Fibroblast of skin of left quadriceps (primary cell): Measurements from ENCODE around the gene UNC5B.
"Not testable (repeated sequence)": the region's sequence is repeated elsewhere in the genome, so short reads cannot be mapped to it uniquely, and the experiment has no call there.

ENCODE experiments used
- DNase-seq, 2 experiments: peaks; one replicate each; pipeline ENCODE4 v3.0.0-alpha.2; 2013; ENCODE audit warnings: low read depth in 2 of 2

UNC5B gene

DNA sequence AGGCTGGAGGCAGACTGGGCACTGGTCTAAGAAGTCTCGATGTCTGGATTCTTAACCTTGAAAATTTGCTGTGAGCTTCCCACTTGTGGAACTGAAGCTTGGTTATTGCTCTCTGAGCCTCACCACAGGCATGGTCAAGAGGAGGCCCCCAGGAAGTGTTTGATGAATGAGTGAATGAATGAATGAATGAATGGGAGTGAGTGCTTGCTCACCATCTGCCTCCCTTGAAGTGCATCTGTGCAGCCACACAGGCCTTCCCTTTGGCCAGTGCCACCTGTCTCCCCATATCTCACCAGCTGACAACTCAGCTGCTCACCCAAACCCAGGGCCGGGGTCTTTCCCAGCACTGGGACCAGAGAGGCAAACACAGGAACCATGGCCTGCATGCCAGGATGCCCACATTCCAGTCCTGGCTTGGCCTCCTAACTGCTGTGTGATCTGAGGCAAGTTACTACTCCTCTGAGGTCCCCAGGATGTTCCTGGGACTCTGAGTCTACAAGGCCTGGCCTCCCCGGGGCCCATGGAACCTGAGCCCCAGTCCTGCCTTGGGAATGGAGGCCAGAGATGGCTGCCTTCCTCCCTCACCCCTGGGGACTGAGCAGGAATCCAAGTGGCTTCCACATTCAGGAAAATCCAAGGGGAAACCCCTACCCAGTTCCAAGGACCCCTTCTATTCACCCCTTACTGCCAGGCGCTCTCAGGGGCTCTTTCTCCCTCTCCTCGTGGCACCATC is 55.3 kb downstream of the UNC5B start:
- DNase-seq = no peak

DNA sequence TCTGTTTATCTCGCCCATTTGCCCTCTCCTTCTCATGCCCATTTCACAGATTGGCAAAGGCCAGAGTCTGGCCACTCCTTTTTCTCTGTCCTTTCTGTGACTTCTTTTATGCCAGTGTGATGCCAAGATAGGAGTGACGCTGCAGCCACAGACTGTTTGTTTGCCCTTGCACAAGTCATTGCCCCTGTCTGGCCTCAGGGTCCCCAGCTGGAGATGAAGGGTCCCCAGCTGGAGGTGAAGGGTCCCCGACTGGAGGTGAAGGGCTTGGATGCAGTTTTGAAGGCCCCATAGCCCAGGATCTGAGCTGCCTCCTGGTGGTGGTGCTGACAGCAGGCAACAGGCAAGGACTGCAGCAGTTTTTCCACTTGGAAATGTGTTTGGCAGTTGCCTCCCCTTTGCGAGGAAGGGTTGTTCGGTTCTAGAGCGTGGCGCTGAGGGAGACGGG is 55.9 kb downstream of the UNC5B start:
- no peak for DNase-seq

DNA sequence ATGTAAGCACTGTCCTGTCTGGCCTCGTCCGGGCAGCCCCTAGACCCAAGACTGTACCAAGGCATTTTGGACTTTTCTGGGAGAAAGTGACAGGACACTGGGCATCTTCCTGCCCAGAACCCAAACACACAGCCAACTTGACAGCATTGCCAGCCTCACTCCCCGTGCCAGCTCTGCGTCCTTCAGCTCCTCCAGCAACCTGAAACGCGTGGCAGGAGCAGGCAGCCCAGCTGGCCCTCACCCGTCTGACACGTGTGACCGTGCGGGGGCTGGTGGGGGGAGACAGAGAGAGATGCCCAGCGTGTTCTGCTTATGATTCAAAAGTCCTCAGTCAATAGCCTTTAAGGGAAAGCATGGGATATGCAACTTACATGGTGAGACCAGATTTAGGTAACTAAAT is 56.4 kb downstream of the UNC5B start:
- DNase-seq = no peak

DNA sequence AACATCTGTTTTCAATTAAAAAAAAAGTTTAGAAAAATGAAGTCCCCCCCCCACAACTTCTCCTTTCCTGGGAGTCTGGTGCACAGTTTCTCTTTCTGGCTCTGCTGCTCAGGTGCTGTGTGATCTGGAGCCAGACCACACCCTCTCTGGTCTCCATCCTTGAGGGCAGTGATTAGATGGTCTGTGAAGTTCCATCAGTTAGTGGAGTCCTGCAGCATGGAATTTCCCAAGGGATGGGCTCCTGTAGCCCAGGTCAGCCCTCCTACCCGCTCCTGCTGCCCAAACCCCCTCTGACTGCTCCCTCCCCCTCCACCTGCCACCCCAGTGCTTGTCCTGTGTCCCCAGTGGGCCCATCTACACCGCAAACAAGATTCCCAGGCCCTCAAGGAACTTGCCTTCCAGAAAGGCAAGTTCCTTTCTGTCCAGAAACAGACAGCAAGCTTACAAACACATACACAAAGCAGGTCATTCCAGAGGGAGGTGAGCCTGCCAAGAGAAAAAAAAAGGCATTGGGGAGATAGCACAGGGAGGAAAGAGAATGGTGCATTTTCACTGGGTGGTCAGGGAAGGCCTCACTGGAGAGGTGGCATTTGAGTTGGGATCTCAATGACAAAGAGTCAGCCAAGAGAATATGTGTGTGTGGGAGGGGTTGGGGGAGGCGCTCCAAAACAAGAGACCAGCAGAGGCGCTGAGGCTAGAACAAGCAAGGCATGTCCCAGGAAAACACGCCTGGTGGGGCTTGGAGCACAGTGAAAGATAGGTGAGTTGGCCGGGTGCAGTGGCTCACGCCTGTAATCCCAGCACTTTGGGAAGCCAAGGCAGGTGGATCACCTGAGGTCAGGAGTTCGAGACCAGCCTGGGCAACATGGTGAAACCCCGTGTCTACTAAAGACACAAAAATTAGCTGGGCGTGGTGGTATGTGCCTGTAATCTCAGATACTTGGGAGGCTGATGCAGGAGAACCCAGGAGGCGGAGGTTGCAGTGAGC is 57.2 kb downstream of the UNC5B start:
- DNase-seq = no peak

DNA sequence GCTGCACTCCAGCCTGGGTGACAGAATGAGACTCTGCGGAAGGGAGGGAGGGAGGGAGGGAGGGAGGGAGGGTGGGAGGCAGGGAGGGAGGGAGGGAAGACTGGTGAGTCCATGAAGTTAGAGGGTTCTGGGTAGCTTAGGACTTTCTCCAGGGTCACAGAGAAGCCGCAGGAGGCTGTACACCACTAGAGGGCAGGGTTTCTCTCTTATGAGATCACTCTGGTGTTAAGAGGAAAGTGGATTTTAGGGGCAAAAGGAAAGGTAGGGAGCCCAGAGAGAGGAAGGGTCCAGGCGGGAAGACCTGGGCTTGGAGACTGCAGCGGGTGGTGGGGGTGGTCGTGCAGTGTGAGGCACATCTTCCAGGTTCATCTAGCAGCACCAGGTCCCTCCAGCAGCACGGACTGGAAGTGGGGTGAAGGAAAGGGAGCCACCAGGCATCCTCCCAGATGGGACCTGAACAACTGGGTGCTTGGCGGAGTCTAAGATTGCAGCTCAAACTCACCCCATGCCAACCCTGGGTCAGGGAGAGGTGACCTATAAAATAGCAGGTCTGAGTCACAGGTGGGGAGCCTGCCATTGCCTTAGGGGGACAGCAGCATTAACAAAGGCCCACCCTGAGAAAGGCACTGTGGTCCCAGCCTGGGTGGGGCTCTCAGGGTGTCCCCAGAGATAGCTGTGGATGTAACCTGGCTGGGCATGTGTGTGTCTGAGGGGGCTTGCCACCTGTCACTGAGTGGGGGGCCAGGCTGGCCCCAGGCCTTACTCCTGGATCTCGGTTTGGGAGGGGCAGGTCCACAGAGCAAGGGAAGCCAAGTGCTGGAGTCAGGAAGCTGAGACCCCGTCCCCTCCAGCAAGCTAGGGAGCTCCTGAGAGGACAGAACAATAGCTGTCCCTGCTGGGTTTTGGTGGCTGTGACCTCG is 58.2 kb downstream of the UNC5B start:
- DNase-seq = peak; percentile 41 to 49

DNA sequence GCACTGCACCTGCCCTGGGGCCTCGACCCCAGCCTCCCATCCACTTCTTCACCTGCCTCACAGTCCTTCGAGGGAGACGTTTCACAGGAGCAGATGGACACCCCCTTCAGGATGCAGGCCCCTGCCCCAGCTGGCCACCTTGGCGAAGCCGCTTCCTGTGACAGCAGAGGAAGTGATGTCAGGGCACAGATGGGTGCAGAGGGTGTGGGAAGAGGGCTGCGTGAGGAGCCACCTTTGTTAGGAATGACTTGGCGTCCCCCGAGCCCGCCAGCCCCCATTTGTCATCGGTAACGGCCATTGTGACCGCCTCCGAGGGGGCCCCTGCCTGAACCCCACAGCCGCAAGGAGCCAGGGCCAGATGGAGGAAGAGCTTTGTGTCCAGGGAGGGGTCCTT is 59.3 kb downstream of the UNC5B start:
- no peak for DNase-seq

DNA sequence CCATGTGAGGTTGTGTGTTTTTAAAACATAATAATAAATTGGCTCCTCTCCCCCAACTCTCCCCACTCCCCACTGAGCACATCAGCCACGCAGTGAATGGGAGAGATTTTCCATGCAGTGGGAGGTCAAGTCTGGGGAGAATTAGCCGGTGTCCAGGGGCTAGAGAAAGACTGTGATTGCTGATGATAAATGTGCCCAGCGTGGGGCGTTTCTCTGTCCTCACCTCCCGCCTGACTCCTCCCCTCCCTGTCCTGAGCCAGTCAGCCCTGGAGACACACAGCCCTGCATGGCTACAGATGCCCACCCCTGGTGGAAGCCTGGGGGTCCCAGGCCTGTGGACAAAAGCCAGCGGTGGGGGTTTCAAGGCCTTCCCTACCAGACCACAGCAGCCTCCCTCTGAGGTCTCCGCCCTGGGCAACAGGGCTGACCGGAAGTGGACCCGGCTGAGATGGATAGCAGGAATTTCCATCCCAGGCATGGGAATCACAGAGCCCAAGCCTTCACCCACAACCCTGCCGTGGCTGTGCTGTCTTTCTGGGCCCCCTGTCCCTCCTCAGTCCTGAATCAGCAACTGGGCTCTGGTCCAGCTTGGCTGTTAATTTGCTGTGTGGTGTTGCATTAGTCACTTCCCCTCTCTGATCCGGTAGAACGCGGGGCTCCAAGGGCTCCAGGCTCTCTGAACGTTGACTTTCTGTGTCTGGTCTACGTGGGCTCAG is 59.8 kb downstream of the UNC5B start:
- peak in 1 of 2 experiments; percentile 49 for DNase-seq

DNA sequence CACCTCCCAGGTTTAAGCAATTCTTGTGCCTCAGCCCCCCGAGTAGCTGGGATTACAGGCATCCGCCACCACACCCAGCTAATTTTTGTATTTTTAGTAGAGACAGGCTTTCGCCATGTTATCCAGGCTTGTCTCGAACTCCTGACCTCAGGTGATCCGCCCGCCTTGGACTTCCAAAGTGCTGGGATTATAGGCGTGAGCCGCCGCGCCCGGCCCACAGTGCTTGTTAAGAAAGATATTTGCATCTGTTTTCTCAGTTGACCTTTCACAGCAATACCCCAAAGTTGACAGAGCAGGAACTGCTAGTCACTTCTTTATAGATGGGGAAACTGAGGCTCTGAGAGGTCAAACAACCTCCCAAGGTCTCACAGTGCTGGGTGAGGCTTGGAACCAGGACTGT is 60.6 kb downstream of the UNC5B start:
- DNase-seq = not testable (repeated sequence)

DNA sequence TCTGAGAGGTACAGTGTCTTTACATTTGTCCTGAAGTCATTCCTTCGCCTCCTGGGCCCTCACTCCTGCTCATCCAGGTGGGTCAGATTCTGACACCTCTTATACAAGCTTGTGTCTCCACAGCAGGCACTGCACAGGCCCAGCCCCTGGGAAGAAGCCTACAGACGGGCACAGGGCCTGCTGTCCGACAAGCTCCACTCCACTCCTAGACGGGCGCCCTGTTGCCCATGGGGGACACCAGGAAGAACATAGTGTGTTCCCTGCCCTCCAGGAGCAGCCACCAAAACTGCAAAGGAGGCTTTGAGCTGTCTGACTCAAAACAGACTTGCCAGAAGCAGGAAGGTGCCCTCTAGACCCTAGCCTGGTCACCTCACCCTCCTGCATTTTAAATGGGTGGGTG is 61.1 kb downstream of the UNC5B start:
- DNase-seq = no peak

DNA sequence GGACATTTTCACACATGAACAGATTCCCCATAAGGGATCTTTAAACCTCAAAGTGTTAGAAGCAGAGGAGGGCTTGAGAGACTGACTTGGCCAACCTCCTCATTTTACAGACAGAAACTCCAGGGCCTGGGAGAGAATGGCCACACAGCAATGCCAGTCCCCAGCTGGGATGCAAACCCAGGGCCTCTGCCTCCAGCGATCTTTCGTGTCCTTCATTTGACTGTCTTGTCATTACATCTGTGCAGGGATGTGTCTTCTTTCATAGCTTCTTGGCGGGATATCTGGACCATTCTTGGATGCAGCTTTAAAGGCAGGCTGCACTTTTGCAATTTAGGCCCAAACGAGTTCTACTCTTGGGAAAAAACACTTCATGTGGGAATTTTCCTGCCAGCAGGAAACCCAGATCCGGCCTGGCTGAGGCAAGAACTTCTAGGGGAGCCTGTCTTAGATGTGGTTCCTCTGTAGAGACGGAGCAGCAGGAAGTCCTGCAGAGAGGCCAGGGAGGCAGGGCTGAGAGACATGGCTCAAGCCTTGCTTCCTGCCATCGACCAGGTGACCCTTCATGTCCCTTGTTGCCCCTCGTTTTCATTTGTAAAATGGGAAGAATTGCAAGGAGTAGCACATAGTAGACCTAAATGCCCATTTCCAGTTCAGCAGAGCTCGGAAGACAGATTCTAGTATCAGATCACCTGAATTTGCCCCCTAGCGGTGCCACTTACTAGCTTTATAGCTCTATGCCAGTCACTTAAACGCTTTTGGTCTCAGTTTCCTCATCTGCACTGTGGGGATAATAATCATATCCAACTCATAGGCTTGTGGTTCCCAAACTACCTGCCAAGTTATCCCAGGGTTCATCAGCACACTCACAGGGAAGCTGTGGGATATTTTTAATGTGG is 62.8 kb downstream of the UNC5B start:
- DNase-seq = no peak

DNA sequence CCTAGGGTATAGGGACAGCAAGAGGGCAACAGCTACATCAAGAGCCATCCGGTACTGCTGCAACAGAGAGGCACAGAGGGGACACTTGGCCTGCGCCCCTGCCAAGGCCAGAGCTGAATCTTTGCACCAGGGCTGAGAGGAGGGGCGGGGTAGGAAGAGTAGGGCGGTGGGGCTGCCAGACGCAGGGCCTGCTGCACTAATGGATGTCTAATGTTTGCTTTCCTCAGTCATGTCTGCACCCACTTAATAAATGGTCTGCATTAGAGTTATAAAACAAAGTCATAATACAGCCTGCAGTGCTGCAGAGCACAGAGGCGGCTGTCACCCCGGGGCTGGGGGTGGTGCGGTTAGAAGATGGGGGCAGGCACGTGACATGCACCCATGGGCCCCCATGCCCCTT is 64.5 kb downstream of the UNC5B start:
- DNase-seq = no peak

DNA sequence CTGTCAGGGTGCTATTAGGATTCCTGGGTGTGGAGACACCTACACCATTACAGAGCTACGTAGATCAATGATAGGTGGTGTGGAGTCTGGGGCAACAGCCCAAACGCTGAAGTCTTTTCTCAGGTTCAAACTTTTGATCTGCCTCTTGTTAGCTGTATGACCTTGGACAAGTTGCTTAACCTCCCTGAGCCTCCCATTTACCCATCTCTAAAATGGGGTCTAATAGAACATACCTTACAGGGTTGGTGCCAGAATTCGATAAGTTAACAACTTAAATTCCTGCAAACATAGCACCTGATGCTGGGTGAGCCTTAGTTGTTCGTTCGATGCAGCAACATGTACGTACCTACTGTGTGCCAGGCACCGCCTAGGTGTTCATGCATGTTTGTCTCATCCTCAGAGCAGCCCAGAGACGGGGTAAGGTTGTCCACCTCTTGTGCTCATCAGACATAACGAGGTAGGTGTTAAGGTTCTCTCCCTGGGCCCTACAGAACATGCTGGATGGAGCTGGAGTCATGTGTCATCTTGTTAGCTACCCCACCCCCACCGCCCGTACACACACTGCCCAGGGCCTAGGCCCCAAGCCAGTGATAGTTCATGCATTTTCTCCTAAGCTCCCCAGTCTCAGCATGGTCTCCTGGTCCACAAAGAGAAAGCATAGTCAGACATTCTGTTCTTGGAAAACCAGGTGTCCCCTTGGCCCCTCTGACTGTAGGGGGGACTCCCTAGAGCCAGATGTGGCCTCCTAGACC is 65.7 kb downstream of the UNC5B start:
- DNase-seq = no peak

DNA sequence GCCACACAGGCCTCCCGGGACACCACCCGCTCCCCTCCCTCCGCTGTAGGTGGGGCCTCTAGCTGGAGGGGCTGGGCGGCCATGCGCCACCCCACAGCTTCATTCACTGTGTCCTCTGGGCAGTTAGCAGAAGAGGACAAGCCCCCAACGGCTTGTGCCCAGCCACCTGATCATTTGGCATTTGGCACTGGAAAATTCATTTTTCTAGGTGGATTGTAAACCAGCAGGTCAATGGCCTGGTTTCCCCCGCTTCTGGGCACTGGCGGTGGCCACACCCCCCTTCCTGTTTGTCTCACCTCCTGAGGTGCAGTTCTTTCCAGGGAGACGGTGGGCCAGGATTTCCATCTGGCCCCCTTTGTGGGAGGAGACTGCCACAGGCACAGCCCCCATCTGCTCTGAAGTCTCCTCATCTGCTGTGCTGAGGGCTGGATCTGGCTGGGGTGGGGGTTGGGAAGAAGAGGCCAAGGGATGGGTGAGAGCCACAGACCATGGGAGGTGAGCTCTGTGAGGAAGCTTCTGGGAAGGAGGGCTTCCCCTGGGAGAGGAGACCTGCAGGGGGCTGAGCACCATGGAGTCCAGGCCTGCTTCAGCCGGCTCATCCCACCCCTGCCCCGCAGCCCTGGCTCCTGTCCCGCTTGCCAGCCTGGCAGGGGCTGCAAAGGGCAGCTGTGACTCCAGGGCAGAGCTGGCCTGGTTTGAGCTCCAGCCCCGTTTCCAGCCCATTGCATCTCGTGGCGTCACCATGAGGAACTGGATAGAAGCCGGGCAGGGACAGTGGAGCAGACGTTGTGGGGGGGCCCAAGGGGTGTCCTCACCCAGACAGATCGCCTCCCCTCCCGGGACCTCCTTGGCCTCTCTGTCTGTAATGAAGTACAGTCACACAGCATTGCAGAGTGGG is 66.6 kb downstream of the UNC5B start:
- no peak for DNase-seq

DNA sequence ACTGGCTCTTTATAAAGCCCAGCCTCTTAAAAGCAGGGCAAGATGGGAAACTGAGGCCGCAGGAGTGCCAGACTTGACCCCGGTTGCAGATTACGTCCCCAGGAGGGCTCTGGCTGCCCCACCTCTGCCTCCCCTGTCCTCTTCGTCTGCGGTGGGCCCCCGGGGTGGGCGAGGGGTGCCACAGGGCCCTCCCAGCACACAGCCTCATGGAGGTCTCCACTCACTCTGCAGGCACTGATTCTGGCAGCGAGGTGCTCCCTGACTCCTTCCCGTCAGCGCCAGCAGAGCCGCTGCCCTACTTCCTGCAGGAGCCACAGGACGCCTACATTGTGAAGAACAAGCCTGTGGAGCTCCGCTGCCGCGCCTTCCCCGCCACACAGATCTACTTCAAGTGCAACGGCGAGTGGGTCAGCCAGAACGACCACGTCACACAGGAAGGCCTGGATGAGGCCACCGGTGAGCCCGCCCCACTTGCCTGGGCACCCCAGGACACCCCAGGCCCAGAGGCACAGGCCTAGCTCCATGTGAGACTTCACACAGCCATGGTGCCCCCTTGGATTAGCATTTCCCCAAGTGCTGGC is 67.3 kb downstream of the UNC5B start:
- no peak for DNase-seq

DNA sequence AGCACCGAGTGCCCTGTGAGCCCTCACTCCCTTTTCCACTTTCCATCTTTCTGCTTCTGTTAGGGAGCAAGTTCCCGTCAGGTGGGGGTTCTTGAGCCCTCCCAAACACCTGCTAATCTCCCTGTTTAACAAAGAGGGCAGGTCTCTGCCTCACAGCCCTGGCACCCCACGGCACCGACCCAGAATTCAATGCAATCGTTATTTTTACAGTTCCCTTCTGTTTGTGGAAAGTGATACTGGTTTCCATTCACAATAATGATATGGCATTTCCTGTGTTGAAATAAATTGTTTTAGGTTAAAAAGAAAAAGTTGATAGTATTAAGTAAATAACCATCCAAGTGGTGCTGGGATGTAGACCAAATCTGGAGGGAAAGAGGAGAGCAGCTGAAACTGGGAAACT is 67.8 kb downstream of the UNC5B start:
- no peak for DNase-seq

DNA sequence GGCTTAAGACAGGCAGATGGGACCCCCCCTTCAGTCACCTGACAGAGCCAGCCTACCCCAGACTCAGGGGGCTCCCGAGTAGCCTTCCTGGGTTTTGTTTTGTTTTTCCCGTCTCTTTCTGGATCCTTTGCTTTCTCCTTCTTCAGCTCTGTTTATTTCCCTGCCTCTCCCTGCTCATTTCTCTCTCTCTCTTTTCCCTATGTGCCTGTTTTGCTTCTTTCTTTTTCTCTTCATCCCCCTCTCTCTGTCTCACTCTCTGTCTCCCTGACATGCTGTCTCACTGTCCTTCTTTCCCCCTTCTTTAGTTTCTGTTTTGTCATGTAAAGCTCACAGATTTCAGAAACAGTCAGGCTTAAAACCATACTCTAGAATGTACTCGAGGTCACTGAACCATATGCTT is 68.5 kb downstream of the UNC5B start:
- no peak for DNase-seq

DNA sequence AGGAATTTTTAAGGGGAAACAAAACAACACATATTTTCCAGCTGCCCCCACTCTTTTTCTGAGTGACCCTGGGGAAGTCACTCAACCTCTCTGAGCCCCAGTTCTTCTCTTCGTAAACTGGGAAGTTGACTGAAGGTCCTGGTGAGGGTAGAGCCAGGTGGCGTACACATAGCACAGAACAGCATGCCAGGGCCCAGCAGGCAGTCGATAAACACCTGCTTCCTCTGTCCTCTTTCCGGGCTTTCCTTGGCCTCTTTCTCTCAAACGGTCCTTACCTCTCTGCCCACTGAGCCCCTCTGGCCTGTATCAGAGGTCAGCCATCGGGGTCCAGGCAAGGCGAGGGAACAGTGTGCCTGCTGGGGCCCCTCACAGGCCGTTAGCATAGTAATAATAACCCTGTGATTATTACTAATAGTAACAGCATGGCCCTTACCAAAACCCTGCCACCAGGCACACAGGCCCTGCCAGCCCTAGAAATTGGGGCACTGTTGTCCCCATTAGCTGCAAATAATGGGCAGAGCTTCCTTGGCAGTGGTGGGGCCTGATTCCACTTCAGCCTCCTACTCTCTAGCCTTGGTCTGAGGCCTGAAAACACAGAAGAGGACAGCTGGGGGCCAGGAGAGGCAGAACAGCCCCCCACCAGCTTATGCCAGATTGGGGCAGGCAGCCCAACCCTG is 69.4 kb downstream of the UNC5B start:
- no peak for DNase-seq

DNA sequence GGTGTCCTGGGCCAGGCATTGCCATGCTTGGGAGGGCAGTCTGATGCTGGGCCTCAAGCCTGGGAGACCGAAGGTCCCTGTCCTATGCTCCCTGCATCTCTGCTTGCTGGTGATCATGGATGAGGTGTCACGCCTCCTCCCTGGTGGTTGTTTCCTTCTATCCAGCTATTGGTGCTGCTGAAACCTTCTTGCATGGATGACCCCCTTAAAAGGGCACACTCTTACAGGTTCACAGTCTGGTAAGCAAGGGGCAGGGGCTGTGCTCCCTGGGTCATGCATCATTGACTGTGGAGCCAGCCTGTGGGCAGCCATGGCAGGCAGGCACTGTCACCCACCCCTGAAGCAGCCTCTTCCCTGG is 69.9 kb downstream of the UNC5B start:
- no peak for DNase-seq
